Muscle of leg (tissue), 11 donors: ENCODE results near the gene RET. TPM values are rescaled to one million over a fixed set of nuclear protein-coding genes. Genes with fewer than 3 reads are reported as not detected.

Source experiments
- DNase-seq: peaks from one replicate; pipeline ENCODE4 v3.0.0; 2013
- H3K27ac ChIP-seq: one replicate; pipeline ENCODE4 v1.5.1; 2013; ENCODE audit warnings: mild to moderate bottlenecking, low read length, control low read depth
- H3K27me3 ChIP-seq: one replicate; pipeline ENCODE4 v1.6.1; 2013; ENCODE audit warnings: low read length; ENCODE audit not compliant: control insufficient read depth, insufficient read depth
- H3K36me3 ChIP-seq: one replicate; pipeline ENCODE4 v1.6.1; 2013; ENCODE audit warnings: low read length; ENCODE audit not compliant: control insufficient read depth, insufficient read depth
- H3K4me1 ChIP-seq: one replicate; pipeline ENCODE4 v1.6.1; 2013; ENCODE audit warnings: low read length; ENCODE audit not compliant: control insufficient read depth, insufficient read depth
- H3K4me3 ChIP-seq: one replicate; pipeline ENCODE4 v1.5.1; 2013; ENCODE audit warnings: low read length, control low read depth
- H3K9me3 ChIP-seq: replicated peaks from 2 replicates; pipeline ENCODE4 v1.6.1; 2013; ENCODE audit warnings: low read depth, low read length; ENCODE audit not compliant: control insufficient read depth
- WGBS: methylation state at CpG from one replicate; pipeline ENCODE4 v1.1.5; 2013; ENCODE audit warnings: missing lambda C conversion rate; ENCODE audit not compliant: insufficient coverage; 5-methylcytosine and 5-hydroxymethylcytosine counted together
- polyA plus RNA-seq, 8 donors: library from polyadenylated mRNA; unstranded; fragments of 120-200 nt; gene quantifications; one replicate each; pipeline versions ENCODE4 v1.2.1 to v1.2.3, GENCODE V29; 2013; ENCODE audit warnings: inconsistent platforms in 1 of 8, low replicate concordance in 1 of 8; ENCODE audit not compliant: insufficient read length in 8 of 8, insufficient read depth in 1 of 8
- total RNA-seq: library from RNA; stranded (reverse); fragments of 120-200 nt; gene quantifications from one replicate; pipeline ENCODE4 v1.2.4, GENCODE V29; 2013

Gene RET
- total and polyA plus RNA-seq, 9 donors, result 0.95 to 4.3 (median 1.6) TPM

DNA sequence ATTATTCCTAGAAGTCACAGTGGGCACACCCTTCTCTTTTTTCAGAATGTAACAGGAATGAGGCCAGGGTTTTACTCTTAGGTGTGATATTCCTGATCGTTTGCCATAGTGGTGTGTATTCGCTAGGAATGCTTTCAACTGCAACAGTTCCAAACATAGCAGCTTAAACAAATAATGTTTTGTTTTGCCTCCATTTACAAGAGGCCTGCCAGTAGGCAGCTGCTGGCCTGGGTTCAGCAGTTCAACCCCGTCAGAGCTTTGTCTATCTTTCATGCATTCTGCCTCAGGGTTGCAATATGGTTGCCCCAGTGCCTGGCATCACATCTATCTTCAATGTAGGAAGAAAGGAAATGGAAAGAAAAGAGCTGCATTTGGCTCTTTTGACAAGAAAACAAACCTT lies 21.7 kb upstream of the RET start:
- Histone ChIP-seq H3K27me3 (peaks cover 14% of the 10 kb centered on the region), H3K9me3 (no peaks in the 10 kb centered on the region), H3K27ac (no peak overlapping the region), H3K4me1 (no peaks in the 10 kb centered on the region), H3K36me3 (no peaks in the 10 kb centered on the region), H3K4me3 (no peak overlapping the region)
- WGBS, result 76% methylated on average over 2 of the region's 3 CpGs
- DNase-seq, result no peak

DNA sequence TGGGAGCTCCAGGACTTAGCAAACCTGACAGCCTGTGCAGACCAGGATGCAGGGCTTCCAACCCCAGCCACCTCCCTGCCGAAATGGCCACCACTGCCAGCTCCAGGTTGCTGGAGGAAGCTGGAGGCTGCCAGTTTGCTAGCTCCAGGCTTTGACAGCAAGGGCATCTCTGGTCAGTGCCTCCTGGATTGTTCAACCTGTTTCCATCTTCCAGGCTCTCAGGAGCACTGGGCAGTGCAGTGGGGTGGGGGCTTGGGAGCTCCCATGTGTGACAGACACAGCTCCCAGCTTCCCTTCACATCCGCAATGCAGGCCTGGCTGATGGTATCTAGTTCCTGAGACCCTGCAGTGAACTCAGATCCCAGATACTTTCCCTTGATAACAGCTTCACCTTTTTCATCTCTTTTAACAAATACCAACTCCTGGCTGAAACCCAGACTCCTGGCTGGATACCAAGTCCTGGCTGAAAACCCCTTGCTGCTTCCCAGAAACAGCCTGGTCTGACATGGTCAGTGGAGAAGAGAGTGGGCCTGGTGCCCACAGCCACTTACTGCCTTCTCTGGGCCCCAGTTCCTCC lies 20.8 kb upstream of the RET start:
- Histone ChIP-seq H3K27me3 (peaks cover 13% of the 10 kb centered on the region), H3K9me3 (no peaks in the 10 kb centered on the region), H3K4me3 (no peak overlapping the region), H3K36me3 (no peaks in the 10 kb centered on the region), H3K27ac (no peak overlapping the region), H3K4me1 (no peaks in the 10 kb centered on the region)
- no peak for DNase-seq
- WGBS, result 84% methylated on average over 2 of the region's 2 CpGs

DNA sequence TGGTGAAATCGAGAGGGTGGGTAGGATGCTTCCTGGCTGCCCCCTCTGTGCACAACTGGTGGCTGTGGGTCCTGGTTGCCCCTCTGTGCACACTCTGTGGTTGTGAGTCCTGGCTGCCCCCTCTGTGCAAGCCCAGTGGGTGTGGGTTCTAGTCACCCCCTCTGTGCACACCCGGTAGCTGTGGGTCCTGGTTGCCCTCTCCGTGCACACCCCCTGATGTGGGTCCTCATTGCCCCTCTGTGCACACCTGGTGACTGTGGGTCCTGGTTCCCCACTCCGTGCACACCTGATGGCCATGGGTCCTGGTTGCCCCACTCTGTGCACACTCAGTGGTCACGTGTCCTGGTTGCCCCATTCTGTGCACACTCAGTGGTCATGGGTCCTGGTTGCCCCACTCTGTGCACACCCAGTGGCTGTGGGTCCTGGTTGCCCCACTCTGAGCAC lies 20.3 kb upstream of the RET start:
- Histone ChIP-seq H3K4me1 (no peaks in the 10 kb centered on the region), H3K9me3 (no peaks in the 10 kb centered on the region), H3K4me3 (no peak overlapping the region), H3K36me3 (no peaks in the 10 kb centered on the region), H3K27me3 (peaks cover 10% of the 10 kb centered on the region), H3K27ac (no peak overlapping the region)
- WGBS, result 76% methylated on average over 5 of the region's 5 CpGs
- DNase-seq, result no peak

DNA sequence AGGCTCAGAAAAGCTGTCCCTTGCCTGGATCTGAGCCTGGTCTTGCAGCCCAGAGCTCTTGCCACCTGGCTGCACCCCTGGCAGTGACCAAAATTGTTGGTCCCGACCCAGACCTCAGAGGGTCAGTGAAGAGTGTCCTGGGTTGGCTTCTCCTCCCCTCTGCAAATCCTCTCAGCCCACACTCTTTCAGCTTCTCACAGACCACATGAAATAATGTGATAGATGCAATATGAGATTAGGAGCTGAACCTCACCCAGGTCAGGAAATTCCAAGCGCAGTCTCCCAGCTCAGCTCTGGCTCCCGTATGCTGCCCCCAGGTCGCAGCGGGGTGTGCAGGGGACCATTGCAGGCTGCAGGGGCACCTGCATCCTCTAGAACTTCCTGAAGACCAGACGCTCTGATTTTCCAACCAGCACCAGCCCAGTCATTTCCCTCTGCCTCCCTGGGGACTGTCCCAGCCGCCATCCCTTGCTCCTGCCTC lies 19.6 kb upstream of the RET start:
- no peak for DNase-seq
- whole genome bisulfite sequencing, result 25% methylated on average over 4 of the region's 7 CpGs
- Histone ChIP-seq H3K36me3 (no peaks in the 10 kb centered on the region), H3K4me1 (no peaks in the 10 kb centered on the region), H3K27me3 (peaks cover 10% of the 10 kb centered on the region), H3K9me3 (no peaks in the 10 kb centered on the region), H3K27ac (no peak overlapping the region), H3K4me3 (no peak overlapping the region)

DNA sequence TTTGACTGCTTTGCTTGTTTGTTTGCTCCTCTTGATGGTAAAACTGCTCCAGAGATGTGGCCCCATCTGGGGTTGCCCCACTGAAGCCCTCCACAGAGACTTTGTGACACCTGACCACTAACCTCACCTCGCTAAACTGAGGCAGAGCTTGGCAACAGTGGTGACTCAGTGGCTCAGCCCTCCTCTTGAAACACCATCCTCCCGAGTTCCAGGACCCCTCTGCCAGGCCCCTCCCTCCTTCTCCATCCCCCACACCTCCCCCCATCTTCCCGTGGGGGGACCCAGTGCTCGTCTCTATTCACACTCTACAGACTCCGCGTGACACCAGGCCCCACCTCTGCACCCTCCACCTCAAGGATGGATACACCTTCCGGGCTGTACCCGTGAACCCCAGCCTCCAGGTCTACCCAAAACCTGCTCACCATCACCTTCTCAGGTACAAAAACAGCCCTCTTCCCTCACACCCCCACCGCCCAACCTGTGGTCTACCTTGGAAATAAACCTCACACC lies 19.0 kb upstream of the RET start:
- Histone ChIP-seq H3K27ac (no peak overlapping the region), H3K4me1 (no peaks in the 10 kb centered on the region), H3K9me3 (no peaks in the 10 kb centered on the region), H3K4me3 (no peak overlapping the region), H3K27me3 (peaks cover 10% of the 10 kb centered on the region), H3K36me3 (no peaks in the 10 kb centered on the region)
- WGBS, result 68% methylated on average over 9 of the region's 9 CpGs
- no peak for DNase-seq

DNA sequence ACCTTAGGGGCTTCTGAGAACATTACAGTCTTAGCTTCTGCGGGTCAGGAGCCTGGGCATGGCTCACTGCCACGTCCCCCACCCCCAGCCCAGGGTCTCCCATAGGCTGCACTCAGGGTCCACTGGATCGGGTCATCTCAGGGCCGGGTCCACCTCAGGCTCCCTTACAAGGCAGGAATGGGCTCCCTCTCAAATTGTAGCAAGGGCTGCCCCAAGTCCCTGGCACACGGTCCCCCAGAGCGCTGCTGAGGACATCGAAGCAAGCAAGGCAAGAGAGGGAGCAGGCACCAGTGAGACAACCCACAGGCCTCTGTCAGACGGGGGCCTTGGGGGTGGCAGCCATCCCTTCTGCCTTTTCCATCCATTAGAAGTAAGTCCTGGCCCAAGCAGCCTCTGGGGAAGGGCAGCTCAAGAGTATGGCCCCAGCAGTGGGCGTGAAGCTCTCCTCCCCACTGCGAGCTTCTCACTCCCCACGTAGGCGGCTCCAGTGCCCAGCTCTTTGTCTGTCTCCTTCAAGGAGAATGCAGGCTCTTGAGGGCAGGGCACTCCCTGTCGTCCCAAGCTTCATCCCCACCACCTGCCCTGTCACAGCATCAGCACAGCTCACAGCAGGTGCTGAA lies 18.0 kb upstream of the RET start:
- no peak for DNase-seq
- WGBS, result 75% methylated on average over 12 of the region's 13 CpGs
- peaks cover 8% of the 10 kb centered on the region for H3K27me3 ChIP-seq
- no peaks in the 10 kb centered on the region for H3K9me3 ChIP-seq
- no peak overlapping the region for H3K27ac ChIP-seq
- no peaks in the 10 kb centered on the region for H3K4me1 ChIP-seq
- no peak overlapping the region for H3K4me3 ChIP-seq
- H3K36me3 ChIP-seq, result no peaks in the 10 kb centered on the region

DNA sequence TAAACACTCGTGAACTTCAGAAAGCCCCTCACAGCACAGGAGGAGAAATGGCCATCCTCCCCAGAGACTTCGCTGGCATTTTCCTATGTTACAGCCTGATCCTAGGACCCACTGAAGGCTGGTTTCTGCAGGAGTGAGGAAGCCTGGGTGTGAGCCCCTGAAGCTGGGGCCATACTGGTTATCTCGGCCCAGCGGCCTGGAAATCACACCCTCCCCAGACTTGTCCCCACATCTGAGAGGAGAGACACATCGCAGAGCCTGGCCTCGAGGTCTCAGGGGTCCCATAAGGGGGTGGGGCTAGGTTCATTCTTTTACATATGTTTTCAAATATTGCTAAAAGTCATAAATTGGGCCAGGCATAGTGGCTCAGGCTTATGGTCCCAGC lies 17.5 kb upstream of the RET start:
- Histone ChIP-seq H3K27ac (no peak overlapping the region), H3K27me3 (peaks cover 8% of the 10 kb centered on the region), H3K36me3 (no peaks in the 10 kb centered on the region), H3K9me3 (no peaks in the 10 kb centered on the region), H3K4me1 (no peaks in the 10 kb centered on the region), H3K4me3 (no peak overlapping the region)
- WGBS, result 40% methylated on average over 1 of the region's 6 CpGs
- no peak for DNase-seq

DNA sequence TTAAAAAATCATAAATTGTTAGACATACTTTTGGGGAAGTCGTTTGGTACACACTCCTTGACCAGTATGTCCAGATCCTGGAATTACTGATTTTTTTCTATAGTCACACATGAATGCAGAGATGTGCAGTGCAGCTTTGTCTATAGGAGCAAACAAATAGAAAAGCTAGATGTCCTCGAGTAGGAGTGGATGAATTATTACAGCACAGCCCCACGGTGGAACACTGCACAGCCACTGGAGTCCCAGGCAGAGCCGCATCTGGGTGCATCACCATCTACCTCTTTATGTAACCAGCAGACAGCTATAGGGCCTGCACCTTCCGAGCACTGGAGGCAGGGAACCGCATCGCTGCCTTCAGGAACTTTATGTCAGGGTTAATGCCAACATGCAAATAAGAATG lies 17.0 kb upstream of the RET start:
- Histone ChIP-seq H3K36me3 (no peaks in the 10 kb centered on the region), H3K9me3 (no peaks in the 10 kb centered on the region), H3K27ac (no peak overlapping the region), H3K4me1 (no peaks in the 10 kb centered on the region), H3K27me3 (peaks cover 8% of the 10 kb centered on the region), H3K4me3 (no peak overlapping the region)
- DNase-seq, result no peak
- 50% methylated on average over 2 of the region's 7 CpGs for whole genome bisulfite sequencing

DNA sequence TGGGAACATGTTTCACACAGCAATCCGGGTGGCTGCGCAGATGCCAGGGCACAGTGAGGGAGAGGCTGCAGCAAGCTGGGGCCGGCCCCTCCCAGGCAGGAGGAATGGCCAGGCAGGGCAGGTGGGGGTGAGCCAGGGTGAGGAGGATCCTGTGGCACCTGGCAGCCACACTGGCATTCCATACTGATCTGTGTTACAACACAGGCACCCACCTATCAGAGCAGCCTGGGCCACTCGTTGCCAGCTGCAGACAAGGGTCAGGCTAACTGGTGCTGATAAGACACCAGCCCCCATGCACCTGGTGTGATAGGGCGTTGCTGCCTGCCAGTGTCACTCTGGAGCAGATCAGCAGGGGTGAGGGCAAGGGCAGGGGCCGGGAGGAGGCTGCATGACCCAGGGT lies 16.6 kb upstream of the RET start:
- no peaks in the 10 kb centered on the region for H3K36me3 ChIP-seq
- H3K27me3 ChIP-seq, result peaks cover 6% of the 10 kb centered on the region
- no peak overlapping the region for H3K4me3 ChIP-seq
- H3K27ac ChIP-seq, result no peak overlapping the region
- H3K9me3 ChIP-seq, result no peaks in the 10 kb centered on the region
- no peaks in the 10 kb centered on the region for H3K4me1 ChIP-seq
- 84% methylated on average over 3 of the region's 6 CpGs for WGBS
- DNase-seq, result no peak

DNA sequence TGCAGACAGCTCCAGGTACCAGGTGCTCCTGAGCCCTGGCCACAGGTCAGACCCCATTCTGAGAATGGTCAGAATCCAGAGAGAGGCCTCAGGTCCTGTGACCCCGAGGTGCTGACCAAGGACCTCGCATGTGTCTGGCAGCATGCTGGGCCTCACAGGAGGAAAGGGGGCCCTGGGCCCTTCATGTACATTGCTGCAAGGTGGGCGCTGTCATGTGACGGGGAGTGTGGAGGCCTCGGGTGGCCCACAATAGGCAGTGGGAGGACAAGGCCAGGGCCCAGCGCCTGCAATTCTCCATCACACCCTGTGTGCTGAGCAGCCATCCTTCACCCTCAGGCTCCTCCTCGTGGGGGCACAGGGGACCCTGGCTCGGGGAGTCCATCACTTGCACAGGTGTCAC lies 15.5 kb upstream of the RET start:
- Histone ChIP-seq H3K9me3 (no peaks in the 10 kb centered on the region), H3K4me3 (no peak overlapping the region), H3K27ac (no peak overlapping the region), H3K27me3 (peaks cover 6% of the 10 kb centered on the region), H3K4me1 (no peaks in the 10 kb centered on the region), H3K36me3 (no peaks in the 10 kb centered on the region)
- WGBS, result 93% methylated on average over 7 of the region's 8 CpGs
- no peak for DNase-seq
